GM23338 (cell line): ENCODE data around the gene PPP1R27. TPM values are rescaled to one million over a fixed set of nuclear protein-coding genes. Genes with fewer than 3 reads are reported as not detected.
A peak's percentile ranks its signal among the peaks of the same experiment; 100 is the strongest.

Source experiments
- ATAC-seq: fragments of 200-7000 bp; cut with Tn5 transposase; 3 replicates; pipeline ENCODE4 v1.9.1; 2020
- DNase-seq: peaks from one replicate; pipeline ENCODE4 v3.0.0-alpha.2; 2015; ENCODE audit warnings: low spot score
- H2AFZ ChIP-seq: fragments of 200-600 bp; sonication (generic); 2 replicates; pipeline ENCODE4 v1.8.0; 2016; ENCODE audit warnings: antibody characterized with exemption, mild to moderate bottlenecking, moderate library complexity
- H3F3A ChIP-seq: fragments of 200-600 bp; sonication (generic); replicated peaks from 2 replicates; pipeline ENCODE4 v1.8.0; 2017; ENCODE audit warnings: antibody characterized with exemption, mixed run types, low read depth
- H3K27ac ChIP-seq: fragments of 200-600 bp; sonication (generic); 2 replicates; pipeline ENCODE4 v1.6.1; 2016; ENCODE audit warnings: low read depth
- H3K27me3 ChIP-seq: fragments of 200-600 bp; sonication (generic); 2 replicates; pipeline ENCODE4 v1.8.0; 2016; ENCODE audit warnings: mild to moderate bottlenecking, mixed run types, moderate library complexity; ENCODE audit not compliant: insufficient read depth
- H3K36me3 ChIP-seq: fragments of 200-600 bp; sonication (generic); 2 replicates; pipeline ENCODE4 v1.8.0; 2016; ENCODE audit warnings: mild to moderate bottlenecking; ENCODE audit not compliant: insufficient read depth
- H3K4me1 ChIP-seq: fragments of 200-600 bp; sonication (generic); 2 replicates; pipeline ENCODE4 v1.8.0; 2016; ENCODE audit warnings: mild to moderate bottlenecking, moderate library complexity; ENCODE audit not compliant: insufficient read depth
- H3K4me2 ChIP-seq: fragments of 200-600 bp; sonication (generic); 2 replicates; pipeline ENCODE4 v1.7.1; 2017; ENCODE audit warnings: mixed run types
- H3K4me3 ChIP-seq: fragments of 200-600 bp; sonication (generic); 2 replicates; pipeline ENCODE4 v1.6.1; 2016; ENCODE audit warnings: mixed run types
- H3K79me2 ChIP-seq: fragments of 200-600 bp; sonication (generic); replicated peaks from 2 replicates; pipeline ENCODE4 v1.8.0; 2017; ENCODE audit warnings: mild to moderate bottlenecking; ENCODE audit not compliant: insufficient read depth
- H3K9me2 ChIP-seq: fragments of 200-600 bp; sonication (generic); 2 replicates; pipeline ENCODE4 v1.8.0; 2017; ENCODE audit not compliant: insufficient read depth
- H4K20me1 ChIP-seq: fragments of 200-600 bp; sonication (generic); replicated peaks from 2 replicates; pipeline ENCODE4 v1.8.0; 2017; ENCODE audit warnings: mild to moderate bottlenecking; ENCODE audit not compliant: insufficient read depth
- H3K27ac Mint-ChIP-seq: 2 replicates; pipeline ENCODE4 v1.8.0; 2020; ENCODE audit warnings: inconsistent platforms, mild to moderate bottlenecking, moderate library complexity, mixed read lengths
- H3K27me3 Mint-ChIP-seq: 3 replicates; pipeline ENCODE4 v1.8.0; 2022; ENCODE audit warnings: low read depth, mild to moderate bottlenecking, moderate library complexity, mixed read lengths, inconsistent platforms; ENCODE audit not compliant: insufficient read depth, poor library complexity
- H3K36me3 Mint-ChIP-seq: 3 replicates; pipeline ENCODE4 v1.8.0; 2021; ENCODE audit warnings: low read depth, mild to moderate bottlenecking, inconsistent platforms, moderate library complexity, mixed read lengths
- H3K4me1 Mint-ChIP-seq: 3 replicates; pipeline ENCODE4 v1.8.0; 2020; ENCODE audit warnings: mild to moderate bottlenecking, inconsistent platforms, mixed read lengths
- H3K4me3 Mint-ChIP-seq: 3 replicates; pipeline ENCODE4 v1.8.0; 2021; ENCODE audit warnings: moderate library complexity, mild to moderate bottlenecking, inconsistent platforms, mixed read lengths
- H3K9me3 Mint-ChIP-seq: 3 replicates; pipeline ENCODE4 v1.8.0; 2020; ENCODE audit warnings: moderate library complexity, mild to moderate bottlenecking, inconsistent platforms, mixed read lengths
- CREB1 ChIP-seq: fragments of 250-450 bp; sonication (Bioruptor Pico); IDR thresholded peaks from 2 replicates; pipeline ENCODE4 v1.5.0; 2020; ENCODE audit warnings: low read depth, mild to moderate bottlenecking, moderate library complexity
- CTCF ChIP-seq, 2 experiments: fragments of 200-600 bp in 1 of 2; sonication (generic) in 1 of 2; conservative IDR thresholded peaks; 2 replicates each; pipeline versions ENCODE4 v1.5.1 to v1.6.1; 2016 to 2017; ENCODE audit warnings: antibody characterized with exemption in 2 of 2, low read depth in 2 of 2, mild to moderate bottlenecking in 2 of 2, moderate library complexity in 1 of 2
- EZH2 ChIP-seq: fragments of 200-600 bp; sonication (generic); IDR thresholded peaks from one replicate; pipeline ENCODE4 v1.8.0; 2017; ENCODE audit warnings: antibody characterized with exemption, mild to moderate bottlenecking, low read depth; ENCODE audit not compliant: unreplicated experiment
- EZH2phosphoT487 ChIP-seq: fragments of 200-600 bp; sonication (generic); IDR thresholded peaks from one replicate; pipeline ENCODE4 v1.8.1; 2018; ENCODE audit warnings: antibody characterized with exemption; ENCODE audit not compliant: unreplicated experiment
- JUNB ChIP-seq: IDR thresholded peaks from one replicate; pipeline ENCODE4 v1.6.1; 2016; ENCODE audit warnings: antibody characterized with exemption; ENCODE audit not compliant: unreplicated experiment
- NANOG ChIP-seq: IDR thresholded peaks from 2 replicates; pipeline ENCODE4 v1.6.1; 2016; ENCODE audit warnings: antibody characterized with exemption, borderline replicate concordance
- POLR2AphosphoS5 ChIP-seq: IDR thresholded peaks from 2 replicates; pipeline ENCODE4 v1.6.1; 2016; ENCODE audit warnings: antibody characterized with exemption, low read depth
- STAT1 ChIP-seq: IDR thresholded peaks from one replicate; pipeline ENCODE4 v1.6.1; 2016; ENCODE audit warnings: antibody characterized with exemption; ENCODE audit not compliant: unreplicated experiment
- ZNF114 ChIP-seq: fragments of 250-450 bp; sonication (Bioruptor Pico); IDR thresholded peaks from 2 replicates; pipeline ENCODE4 v1.5.0; 2020; ENCODE audit warnings: mild to moderate bottlenecking, moderate library complexity
- ZNF331 ChIP-seq: fragments of 250-450 bp; sonication (Bioruptor Pico); IDR thresholded peaks from 2 replicates; pipeline ENCODE4 v1.5.0; 2020; ENCODE audit warnings: low read depth, mild to moderate bottlenecking, moderate library complexity
- ZNF462 ChIP-seq: fragments of 250-450 bp; sonication (Bioruptor Pico); IDR thresholded peaks from 2 replicates; pipeline ENCODE4 v1.5.0; 2020; ENCODE audit warnings: mild to moderate bottlenecking, moderate library complexity
- polyA plus RNA-seq: library from polyadenylated mRNA; unstranded; fragments of >200 nt; fragmentation: Nextera tagmentation; extraction: Ambion mirVana; gene quantifications from 2 replicates; pipeline ENCODE4 v1.2.1, GENCODE V29; 2016
- total RNA-seq: library from RNA; depleted of rRNA; stranded (reverse); fragments of >200 nt; shearing (Covaris generic); gene quantifications from 2 replicates; pipeline ENCODE4 v1.2.3, GENCODE V29; 2014
- TF ChIP-seq, protein P1 (sequence below): IDR thresholded peaks from one replicate; pipeline ENCODE4 v1.6.1; 2018; ENCODE audit warnings: antibody characterized with exemption; ENCODE audit not compliant: unreplicated experiment
- TF ChIP-seq, protein P2 (sequence below): IDR thresholded peaks from 2 replicates; pipeline ENCODE4 v1.6.1; 2016; ENCODE audit warnings: antibody characterized with exemption

PPP1R27 gene
- total and polyA plus RNA-seq, 2 experiments from 2014 or later: 0.65 TPM; not detected in 1

DNA sequence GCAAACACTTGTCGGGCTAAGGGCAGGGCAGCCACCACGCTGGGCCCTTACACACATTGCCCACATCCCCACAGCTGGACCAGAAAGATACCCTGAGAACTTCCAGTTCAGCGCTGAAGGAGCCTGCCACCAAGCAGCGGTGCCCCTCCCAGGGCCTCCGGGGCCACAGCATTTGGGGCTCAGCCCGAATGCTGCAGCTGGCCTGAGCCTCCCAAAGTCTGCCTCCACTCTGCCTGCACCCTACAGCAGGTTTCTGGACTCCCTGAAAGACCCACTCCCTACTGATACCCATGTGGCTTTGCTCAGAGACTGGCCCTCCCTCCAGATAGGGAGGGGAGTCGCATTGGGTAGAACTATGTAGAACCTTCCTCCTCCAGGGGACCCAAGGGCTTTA, 3.3 kb downstream of the PPP1R27 start:
- Mint-ChIP-seq H3K4me3 (peak overlapping the region; percentile 87), H3K27me3 (peaks cover 9% of the 10 kb centered on the region), H3K27ac (no peak overlapping the region), H3K36me3 (peaks cover 3% of the 10 kb centered on the region; the same call in 2 of the 3 replicates), H3K4me1 (peaks cover 20% of the 10 kb centered on the region), H3K9me3 (no peaks in the 10 kb centered on the region)
- Histone ChIP-seq H3K79me2 (peaks cover 9% of the 10 kb centered on the region), H4K20me1 (no peaks in the 10 kb centered on the region; the same call in 1 of the 2 replicates), H3K4me3 (peak overlapping the region; percentile 84; the same call in 1 of the 2 replicates), H3K36me3 (no peaks in the 10 kb centered on the region), H3K4me1 (peaks cover 11% of the 10 kb centered on the region), H3K27ac (no peak overlapping the region), H3F3A (peaks cover 21% of the 10 kb centered on the region; the same call in 1 of the 2 replicates), H3K9me2 (no peaks in the 10 kb centered on the region), H2AFZ (no peak overlapping the region), H3K27me3 (no peaks in the 10 kb centered on the region), H3K4me2 (peak overlapping the region; percentile 96)
- no peak for ATAC-seq
- TF ChIP-seq EZH2phosphoT487 (no peak), ZNF331 (CRISPR knock-in tag) (no peak), POLR2AphosphoS5 (no peak), NANOG (no peak), EZH2 (no peak), ZNF114 (CRISPR knock-in tag) (no peak), ZNF462 (CRISPR knock-in tag) (no peak), CREB1 (no peak), CTCF (conservative IDR thresholded peaks at IDR 0.05; ENCODE audit: low read depth in 2 of 2) (no peak), JUNB (no peak), STAT1 (no peak)
- TF ChIP-seq, protein P1, sequence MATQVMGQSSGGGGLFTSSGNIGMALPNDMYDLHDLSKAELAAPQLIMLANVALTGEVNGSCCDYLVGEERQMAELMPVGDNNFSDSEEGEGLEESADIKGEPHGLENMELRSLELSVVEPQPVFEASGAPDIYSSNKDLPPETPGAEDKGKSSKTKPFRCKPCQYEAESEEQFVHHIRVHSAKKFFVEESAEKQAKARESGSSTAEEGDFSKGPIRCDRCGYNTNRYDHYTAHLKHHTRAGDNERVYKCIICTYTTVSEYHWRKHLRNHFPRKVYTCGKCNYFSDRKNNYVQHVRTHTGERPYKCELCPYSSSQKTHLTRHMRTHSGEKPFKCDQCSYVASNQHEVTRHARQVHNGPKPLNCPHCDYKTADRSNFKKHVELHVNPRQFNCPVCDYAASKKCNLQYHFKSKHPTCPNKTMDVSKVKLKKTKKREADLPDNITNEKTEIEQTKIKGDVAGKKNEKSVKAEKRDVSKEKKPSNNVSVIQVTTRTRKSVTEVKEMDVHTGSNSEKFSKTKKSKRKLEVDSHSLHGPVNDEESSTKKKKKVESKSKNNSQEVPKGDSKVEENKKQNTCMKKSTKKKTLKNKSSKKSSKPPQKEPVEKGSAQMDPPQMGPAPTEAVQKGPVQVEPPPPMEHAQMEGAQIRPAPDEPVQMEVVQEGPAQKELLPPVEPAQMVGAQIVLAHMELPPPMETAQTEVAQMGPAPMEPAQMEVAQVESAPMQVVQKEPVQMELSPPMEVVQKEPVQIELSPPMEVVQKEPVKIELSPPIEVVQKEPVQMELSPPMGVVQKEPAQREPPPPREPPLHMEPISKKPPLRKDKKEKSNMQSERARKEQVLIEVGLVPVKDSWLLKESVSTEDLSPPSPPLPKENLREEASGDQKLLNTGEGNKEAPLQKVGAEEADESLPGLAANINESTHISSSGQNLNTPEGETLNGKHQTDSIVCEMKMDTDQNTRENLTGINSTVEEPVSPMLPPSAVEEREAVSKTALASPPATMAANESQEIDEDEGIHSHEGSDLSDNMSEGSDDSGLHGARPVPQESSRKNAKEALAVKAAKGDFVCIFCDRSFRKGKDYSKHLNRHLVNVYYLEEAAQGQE: no peak
- TF ChIP-seq, protein P2, sequence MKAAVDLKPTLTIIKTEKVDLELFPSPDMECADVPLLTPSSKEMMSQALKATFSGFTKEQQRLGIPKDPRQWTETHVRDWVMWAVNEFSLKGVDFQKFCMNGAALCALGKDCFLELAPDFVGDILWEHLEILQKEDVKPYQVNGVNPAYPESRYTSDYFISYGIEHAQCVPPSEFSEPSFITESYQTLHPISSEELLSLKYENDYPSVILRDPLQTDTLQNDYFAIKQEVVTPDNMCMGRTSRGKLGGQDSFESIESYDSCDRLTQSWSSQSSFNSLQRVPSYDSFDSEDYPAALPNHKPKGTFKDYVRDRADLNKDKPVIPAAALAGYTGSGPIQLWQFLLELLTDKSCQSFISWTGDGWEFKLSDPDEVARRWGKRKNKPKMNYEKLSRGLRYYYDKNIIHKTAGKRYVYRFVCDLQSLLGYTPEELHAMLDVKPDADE: no peak
- no peak for DNase-seq
